GM12878 (cell line): ENCODE measurements around the gene SRCIN1. TPM values are rescaled to one million over a fixed set of nuclear protein-coding genes. Genes with fewer than 3 reads are reported as not detected.

Source experiments
- ATAC-seq: fragments of 200-7000 bp; cut with Tn5 transposase; 3 replicates; pipeline ENCODE4 v1.9.1; 2020; ENCODE audit warnings: mild to moderate bottlenecking, moderate library complexity
- BruUV-seq: library from RNA; stranded (reverse); fragments of 400-500 nt; replicated peaks from 2 replicates; lab custom pipeline; 2021; lab: Mats Ljungman, UMichigan
- CTCF ChIA-PET: fragments of 300-600 bp; sonication (Branson Sonifier 250); formaldehyde crosslinking; extraction: SDS; loops from one replicate; lab custom pipeline; 2021; ENCODE audit warnings: inconsistent platforms; lab: Yijun Ruan, JAX
- POLR2A ChIA-PET: fragments of 350-600 bp; formaldehyde crosslinking; extraction: SDS; loops from one replicate; lab custom pipeline; 2021; ENCODE audit warnings: inconsistent platforms; lab: Charles Lee
- RAD21 ChIA-PET: fragments of 300-600 bp; sonication (Branson Sonifier 250); formaldehyde crosslinking; loops from one replicate; lab custom pipeline; 2023; ENCODE audit warnings: antibody characterized with exemption; ENCODE audit not compliant: unreplicated experiment; lab: Charles Lee
- SMC1A ChIA-PET: fragments of 300-600 bp; sonication (Branson Sonifier 250); formaldehyde crosslinking; loops from one replicate; lab custom pipeline; 2023; ENCODE audit not compliant: unreplicated experiment, uncharacterized antibody; lab: Charles Lee
- DNase-seq: peaks from one replicate; pipeline ENCODE4 v3.0.0-alpha.2; 2011; ENCODE audit warnings: low read depth, low spot score
- FAIRE-seq: peaks from 3 replicates; lab custom pipeline; 2011; peaks lifted over from hg19 to GRCh38; lab: Jason Lieb, UNC
- H2AFZ ChIP-seq: 2 replicates; pipeline ENCODE4 v1.6.0; 2011; ENCODE audit warnings: low read depth, low read length, control low read depth; ENCODE audit not compliant: control insufficient read depth
- H3K27ac ChIP-seq: 2 replicates; pipeline ENCODE4 v1.5.1; 2011; ENCODE audit warnings: control low read depth; ENCODE audit not compliant: control insufficient read depth, insufficient read depth
- H3K27me3 ChIP-seq, 2 experiments: replicated peaks in 1 of 2; 2 replicates each; pipeline versions ENCODE4 v1.6.0 to v1.6.1; 2011; ENCODE audit warnings: low read length in 1 of 2; ENCODE audit not compliant: control insufficient read depth in 2 of 2, insufficient read depth in 2 of 2
- H3K36me3 ChIP-seq, 2 experiments: 2 replicates each; pipeline ENCODE4 v1.5.1; 2011; ENCODE audit warnings: low read length in 1 of 2; ENCODE audit not compliant: control insufficient read depth in 2 of 2, insufficient read depth in 2 of 2
- H3K4me1 ChIP-seq: 2 replicates; pipeline ENCODE4 v1.6.1; 2011; ENCODE audit warnings: mild to moderate bottlenecking, low read length, moderate library complexity, mixed read lengths; ENCODE audit not compliant: control insufficient read depth, insufficient read depth
- H3K4me2 ChIP-seq: 2 replicates; pipeline ENCODE4 v1.6.0; 2011; ENCODE audit warnings: control low read depth; ENCODE audit not compliant: control insufficient read depth, insufficient read depth
- H3K4me3 ChIP-seq: fragments of 200-600 bp; sonication (generic); 2 replicates; pipeline ENCODE4 v1.5.1; 2016
- H3K79me2 ChIP-seq: 2 replicates; pipeline ENCODE4 v1.6.0; 2011; ENCODE audit warnings: low read length; ENCODE audit not compliant: control insufficient read depth, insufficient read depth
- H3K9ac ChIP-seq: 2 replicates; pipeline ENCODE4 v1.8.0; 2011; ENCODE audit warnings: low read length, control low read depth, mixed read lengths; ENCODE audit not compliant: control insufficient read depth, insufficient read depth
- H3K9me3 ChIP-seq: replicated peaks from 3 replicates; pipeline ENCODE4 v1.5.1; 2011; ENCODE audit warnings: mild to moderate bottlenecking, low read length; ENCODE audit not compliant: control insufficient read depth, insufficient read depth
- H4K20me1 ChIP-seq: 2 replicates; pipeline ENCODE4 v1.6.0; 2011; ENCODE audit not compliant: control insufficient read depth, insufficient read depth
- FOS ChIP-seq: IDR thresholded peaks from 3 replicates; pipeline ENCODE4 v1.6.1; 2011; ENCODE audit warnings: borderline replicate concordance; ENCODE audit not compliant: insufficient read length; ENCODE audit errors: extremely low read depth
- HDGF ChIP-seq: fragments of 450-650 bp; IDR thresholded peaks from 2 replicates; pipeline ENCODE4 v1.6.1; 2016; ENCODE audit warnings: antibody characterized with exemption
- MLLT1 ChIP-seq: fragments of 450-650 bp; IDR thresholded peaks from 2 replicates; pipeline ENCODE4 v1.6.1; 2016; ENCODE audit warnings: mild to moderate bottlenecking
- NFXL1 ChIP-seq: fragments of 450-650 bp; IDR thresholded peaks from 2 replicates; pipeline ENCODE4 v1.6.1; 2017; ENCODE audit warnings: antibody characterized with exemption, mild to moderate bottlenecking, borderline replicate concordance
- POLR2AphosphoS2 ChIP-seq: IDR thresholded peaks from 2 replicates; pipeline ENCODE4 v1.6.1; 2011; ENCODE audit warnings: low read depth, mild to moderate bottlenecking, low read length, improper control_type of control experiment, moderate library complexity
- RAD21 ChIP-seq: IDR thresholded peaks from 2 replicates; pipeline ENCODE4 v1.6.1; 2011; ENCODE audit warnings: mild to moderate bottlenecking, low read depth, low read length, moderate library complexity; ENCODE audit not compliant: insufficient read depth
- SPI1 ChIP-seq: IDR thresholded peaks from 2 replicates; pipeline ENCODE4 v1.6.1; 2011; ENCODE audit warnings: low read depth, mild to moderate bottlenecking, low read length, moderate library complexity, borderline replicate concordance; ENCODE audit not compliant: insufficient read depth
- TAF1 ChIP-seq: IDR thresholded peaks from 2 replicates; pipeline ENCODE4 v1.6.1; 2011; ENCODE audit warnings: mild to moderate bottlenecking, low read depth, low read length, borderline replicate concordance
- YY1 ChIP-seq: IDR thresholded peaks from 2 replicates; pipeline ENCODE4 v1.6.1; 2011; ENCODE audit warnings: low read depth, mild to moderate bottlenecking, low read length
- WGBS: methylation state at CpG from one replicate; pipeline ENCODE4 v1.1.6; 2016; ENCODE audit warnings: low lambda C conversion rate; ENCODE audit not compliant: insufficient replicate concordance, insufficient coverage; ENCODE audit errors: missing lambda C conversion rate; 5-methylcytosine and 5-hydroxymethylcytosine counted together
- in situ Hi-C: fragments of 300-500 bp; cut with MboI; formaldehyde crosslinking; loops from 9 replicates; pipeline ENCODE4 v1.14.3; 2018; ENCODE audit warnings: mixed read lengths
- intact Hi-C: fragments of 100-400 bp; cut with micrococcal nuclease; formaldehyde crosslinking; loops from one replicate; pipeline ENCODE4 v1.14.2; 2022; ENCODE audit not compliant: unreplicated experiment
- polyA plus RNA-seq, 11 experiments: library from polyadenylated mRNA; depleted of rRNA in 4 of 11; unstranded in 6 of 11; stranded (reverse) in 5 of 11; fragments of >200 nt; fragmentation: Nextera tagmentation in 4 of 11; fragmentation: Illumina TruSeq in 1 of 11; extraction: Ambion mirVana in 4 of 11; extraction: Trizol in 1 of 11; gene quantifications; 1 replicate in 1 of 11; 2 replicates in 10 of 11; pipeline versions ENCODE4 v1.2.1 to v1.2.3, GENCODE V29; 2011 to 2016; ENCODE audit warnings: inconsistent platforms in 2 of 11, missing spikeins in 2 of 11, low read depth in 1 of 11
- total RNA-seq, 4 experiments: library from RNA; depleted of rRNA in 3 of 4; stranded (reverse); fragments of >200 nt in 3 of 4; fragmentation: Illumina TruSeq in 1 of 4; extraction: Trizol in 1 of 4; gene quantifications; 2 replicates each; pipeline versions ENCODE4 v1.2.1 to v1.2.3, GENCODE V29; 2013 to 2021
- TF ChIP-seq, protein P1 (sequence below): fragments of 450-650 bp; IDR thresholded peaks from 2 replicates; pipeline ENCODE4 v1.6.1; 2017; ENCODE audit warnings: low read depth, mild to moderate bottlenecking, moderate library complexity

The SRCIN1 gene
- total and polyA plus RNA-seq, 10 of the 15 experiments (the other 5 are each of a cell fraction or from before 2014, with no cell fraction given): under 0.01 to 0.74 (median 0.20) TPM; not detected in 3

DNA sequence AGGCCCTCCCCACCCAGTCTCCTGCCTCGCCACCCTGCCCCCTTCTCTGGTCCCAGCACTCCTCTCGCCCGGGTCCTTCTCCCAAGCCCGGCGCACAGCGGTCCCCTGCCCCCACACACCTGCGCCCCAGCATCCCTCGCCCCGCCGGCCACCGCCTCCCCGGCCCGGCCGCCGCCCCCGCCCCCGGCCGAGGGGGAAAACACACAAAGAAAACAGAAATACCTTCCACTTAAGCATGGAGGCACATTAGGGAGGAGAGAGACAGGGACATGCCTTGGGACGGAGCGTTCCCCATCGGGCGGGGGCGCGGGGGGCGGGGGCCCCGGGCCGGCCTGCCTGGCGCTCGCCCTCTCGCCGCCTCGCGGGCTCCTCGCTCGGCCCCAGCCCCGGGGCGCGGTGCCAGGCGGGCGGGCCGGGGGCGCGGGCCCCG, 326 bp downstream of the SRCIN1 start:
- peaks cover 11% of the 10 kb centered on the region for H3K4me1 ChIP-seq
- no peak overlapping the region for H3K27ac ChIP-seq
- ChIA-PET RAD21 (interaction anchor here (1.0 to 8.2 kb wide), 4 partner anchors 47 to 62 kb away, joined by 5 to 61 read pairs (median 12); no protein-coding TSS in a partner anchor), SMC1A (interaction anchor here (1.0 to 1.4 kb wide), 3 partner anchors 47 to 62 kb away, joined by 3 to 5 read pairs (median 3); no protein-coding TSS in a partner anchor), CTCF (interaction anchor here (0.7 to 5.5 kb wide), 10 partner anchors 13 to 126 kb away, joined by 3 to 33 read pairs (median 6); no protein-coding TSS in a partner anchor), POLR2A (interaction anchor here (0.5 to 0.6 kb wide), 2 partner anchors 250 to 841 kb away, joined by 3 to 4 read pairs; no protein-coding TSS in a partner anchor)
- no peak overlapping the region for H3K4me3 ChIP-seq
- intact Hi-C loops: no loop called here
- no TSS peak for BruUV-seq
- no peak overlapping the region for H3K9ac ChIP-seq
- H3K4me2 ChIP-seq: peak overlapping the region; percentile 17; the same call in 1 of the 2 replicates
- in situ Hi-C loops: no loop called here
- no peaks in the 10 kb centered on the region for H3K36me3 ChIP-seq
- WGBS: 2% methylated on average over 13 of the region's 44 CpGs
- TF ChIP-seq SPI1 (no peak), HDGF (no peak), YY1 (no peak), FOS (no peak), RAD21 (no peak), MLLT1 (no peak), TAF1 (no peak), NFXL1 (no peak), POLR2AphosphoS2 (no peak)
- TF ChIP-seq, protein P1, sequence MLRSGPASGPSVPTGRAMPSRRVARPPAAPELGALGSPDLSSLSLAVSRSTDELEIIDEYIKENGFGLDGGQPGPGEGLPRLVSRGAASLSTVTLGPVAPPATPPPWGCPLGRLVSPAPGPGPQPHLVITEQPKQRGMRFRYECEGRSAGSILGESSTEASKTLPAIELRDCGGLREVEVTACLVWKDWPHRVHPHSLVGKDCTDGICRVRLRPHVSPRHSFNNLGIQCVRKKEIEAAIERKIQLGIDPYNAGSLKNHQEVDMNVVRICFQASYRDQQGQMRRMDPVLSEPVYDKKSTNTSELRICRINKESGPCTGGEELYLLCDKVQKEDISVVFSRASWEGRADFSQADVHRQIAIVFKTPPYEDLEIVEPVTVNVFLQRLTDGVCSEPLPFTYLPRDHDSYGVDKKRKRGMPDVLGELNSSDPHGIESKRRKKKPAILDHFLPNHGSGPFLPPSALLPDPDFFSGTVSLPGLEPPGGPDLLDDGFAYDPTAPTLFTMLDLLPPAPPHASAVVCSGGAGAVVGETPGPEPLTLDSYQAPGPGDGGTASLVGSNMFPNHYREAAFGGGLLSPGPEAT: no peak
- no peak overlapping the region; the same call in 1 of the 2 replicates for H2AFZ ChIP-seq
- DNase-seq (no peak), ATAC-seq (peak; percentile 9), FAIRE-seq (no peak)
- peaks cover 0 to 14% of the 10 kb centered on the region in 2 experiments; a peak in 2 of 4 replicates for H3K27me3 ChIP-seq
- H4K20me1 ChIP-seq: no peaks in the 10 kb centered on the region
- no peaks in the 10 kb centered on the region for H3K9me3 ChIP-seq
- no peaks in the 10 kb centered on the region for H3K79me2 ChIP-seq
